PC-3 (cell line): Measurements from ENCODE around the gene C15orf62.

Experiments used
- EZH2 ChIP-seq: fragments of 300-600 bp; sonication (generic); IDR thresholded peaks from one replicate; pipeline ENCODE4 v1.6.1; 2017; ENCODE audit warnings: antibody characterized with exemption, mild to moderate bottlenecking, low read length; ENCODE audit not compliant: unreplicated experiment
- EZH2phosphoT487 ChIP-seq: fragments of 300-600 bp; sonication (generic); IDR thresholded peaks from 2 replicates; pipeline ENCODE4 v1.6.1; 2018; ENCODE audit warnings: mild to moderate bottlenecking, antibody characterized with exemption, low read length, borderline replicate concordance
- TF ChIP-seq, protein P1 (sequence below): fragments of 300-600 bp; sonication (generic); conservative IDR thresholded peaks from 2 replicates; pipeline ENCODE4 v1.5.1; 2017; ENCODE audit warnings: antibody characterized with exemption, low read depth, mild to moderate bottlenecking, low read length

GRCh38 chr15:40754883-40755811, 14.6 kb upstream of the C15orf62 start, which contains the start of gene RMDN3:
- TF ChIP-seq EZH2phosphoT487 (no peak), EZH2 (no peak)
- TF ChIP-seq, protein P1, sequence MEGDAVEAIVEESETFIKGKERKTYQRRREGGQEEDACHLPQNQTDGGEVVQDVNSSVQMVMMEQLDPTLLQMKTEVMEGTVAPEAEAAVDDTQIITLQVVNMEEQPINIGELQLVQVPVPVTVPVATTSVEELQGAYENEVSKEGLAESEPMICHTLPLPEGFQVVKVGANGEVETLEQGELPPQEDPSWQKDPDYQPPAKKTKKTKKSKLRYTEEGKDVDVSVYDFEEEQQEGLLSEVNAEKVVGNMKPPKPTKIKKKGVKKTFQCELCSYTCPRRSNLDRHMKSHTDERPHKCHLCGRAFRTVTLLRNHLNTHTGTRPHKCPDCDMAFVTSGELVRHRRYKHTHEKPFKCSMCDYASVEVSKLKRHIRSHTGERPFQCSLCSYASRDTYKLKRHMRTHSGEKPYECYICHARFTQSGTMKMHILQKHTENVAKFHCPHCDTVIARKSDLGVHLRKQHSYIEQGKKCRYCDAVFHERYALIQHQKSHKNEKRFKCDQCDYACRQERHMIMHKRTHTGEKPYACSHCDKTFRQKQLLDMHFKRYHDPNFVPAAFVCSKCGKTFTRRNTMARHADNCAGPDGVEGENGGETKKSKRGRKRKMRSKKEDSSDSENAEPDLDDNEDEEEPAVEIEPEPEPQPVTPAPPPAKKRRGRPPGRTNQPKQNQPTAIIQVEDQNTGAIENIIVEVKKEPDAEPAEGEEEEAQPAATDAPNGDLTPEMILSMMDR = no peak
